ENCODE measurements around the gene C6orf47. TPM values are rescaled to one million over a fixed set of nuclear protein-coding genes. Genes with fewer than 3 reads are reported as not detected.

C6orf47 gene
- total and polyA plus RNA-seq, 2 donors (not counting 3 experiments of a cell fraction or from before 2014, with no cell fraction given): 5.8 to 12.8 TPM

DNA sequence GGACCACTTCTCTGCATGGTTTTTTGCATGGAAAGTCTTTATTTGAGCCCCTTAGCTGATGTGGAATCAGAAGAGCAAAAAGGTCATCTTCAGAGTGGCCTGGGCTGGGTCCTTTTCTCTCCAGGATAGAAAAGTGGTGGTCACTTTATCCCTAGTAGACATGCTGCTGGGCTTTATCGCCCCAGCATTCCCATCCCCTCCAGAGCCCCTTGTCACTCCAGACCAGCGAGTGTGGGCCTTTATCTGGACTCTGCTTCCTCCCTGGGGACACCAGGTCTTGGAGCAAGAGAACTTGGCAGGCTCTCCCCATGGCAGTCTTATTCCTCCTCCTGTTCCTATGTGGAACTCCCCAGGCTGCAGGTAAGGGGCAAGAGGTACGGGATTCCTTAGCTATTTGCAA is 46.0 kb upstream of the C6orf47 start, which contains the start of gene LY6G6F:
LY6G6F (plus strand) TSS at position 268 of the 400 bp plus-strand sequence; CDS start at position 309, 41 bp downstream.
- Histone ChIP-seq H3K9ac (replicated peaks; ENCODE audit: extremely low read depth, insufficient read depth, low read length) (no peak within 1 kb of the TSS), H3K27me3 (ENCODE audit: control insufficient read depth in 2 of 2, insufficient read depth in 2 of 2, low read length in 2 of 2) (no peaks in the 10 kb centered on the region), H3K4me3 (replicated peaks in 1 of 3; ENCODE audit: insufficient read depth in 1 of 3, low read depth in 1 of 3, low read length in 3 of 3) (no peak within 1 kb of the TSS), H3K4me1 (ENCODE audit: control insufficient read depth, extremely low read depth, insufficient read depth, low read length) (peaks cover 15% of the 10 kb centered on the region), H3K36me3 (ENCODE audit: control insufficient read depth in 2 of 2, extremely low read depth in 1 of 2, insufficient read depth in 2 of 2, low read length in 2 of 2) (no peaks in the 10 kb centered on the region), H3K9me1 (replicated peaks; ENCODE audit: control insufficient read depth, extremely low read depth, insufficient read depth, low read length) (no peaks in the 10 kb centered on the region), H2AFZ (ENCODE audit: low read depth, low read length) (no peak within 1 kb of the TSS), H4K20me1 (replicated peaks; ENCODE audit: control insufficient read depth, extremely low read depth, insufficient read depth, low read length) (no peaks in the 10 kb centered on the region), H3K79me2 (ENCODE audit: control insufficient read depth, insufficient read depth, low read length) (peaks cover 11% of the 10 kb centered on the region), H3K4me2 (ENCODE audit: insufficient read depth, low read length) (no peak within 1 kb of the TSS), H3K27ac (ENCODE audit: insufficient read depth, low read depth, low read length) (no peak within 1 kb of the TSS), H3K9me3 (replicated peaks; ENCODE audit: control insufficient read depth, insufficient read depth, low read length) (no peaks in the 10 kb centered on the region)
- TF ChIP-seq POLR2AphosphoS5 (IDR thresholded peaks at IDR 0.05; ENCODE audit: insufficient read depth, low read depth, low read length): no peak
- no peak for TF ChIP-seq POLR2A (IDR thresholded peaks at IDR 0.05; ENCODE audit: low read depth, low read length)
- no peak for TF ChIP-seq GATA2 (IDR thresholded peaks at IDR 0.05; ENCODE audit: insufficient read depth, insufficient read length, low read depth, low read length)
- no peak for TF ChIP-seq MYC (IDR thresholded peaks at IDR 0.05; ENCODE audit: low read depth, low read length)
- no peak for TF ChIP-seq EZH2 (IDR thresholded peaks at IDR 0.05; ENCODE audit: borderline replicate concordance, low read depth, low read length, severe bottlenecking)
- TF ChIP-seq FOS (IDR thresholded peaks at IDR 0.05; ENCODE audit: borderline replicate concordance, insufficient read depth, low read length): no peak
- TF ChIP-seq, protein P1, sequence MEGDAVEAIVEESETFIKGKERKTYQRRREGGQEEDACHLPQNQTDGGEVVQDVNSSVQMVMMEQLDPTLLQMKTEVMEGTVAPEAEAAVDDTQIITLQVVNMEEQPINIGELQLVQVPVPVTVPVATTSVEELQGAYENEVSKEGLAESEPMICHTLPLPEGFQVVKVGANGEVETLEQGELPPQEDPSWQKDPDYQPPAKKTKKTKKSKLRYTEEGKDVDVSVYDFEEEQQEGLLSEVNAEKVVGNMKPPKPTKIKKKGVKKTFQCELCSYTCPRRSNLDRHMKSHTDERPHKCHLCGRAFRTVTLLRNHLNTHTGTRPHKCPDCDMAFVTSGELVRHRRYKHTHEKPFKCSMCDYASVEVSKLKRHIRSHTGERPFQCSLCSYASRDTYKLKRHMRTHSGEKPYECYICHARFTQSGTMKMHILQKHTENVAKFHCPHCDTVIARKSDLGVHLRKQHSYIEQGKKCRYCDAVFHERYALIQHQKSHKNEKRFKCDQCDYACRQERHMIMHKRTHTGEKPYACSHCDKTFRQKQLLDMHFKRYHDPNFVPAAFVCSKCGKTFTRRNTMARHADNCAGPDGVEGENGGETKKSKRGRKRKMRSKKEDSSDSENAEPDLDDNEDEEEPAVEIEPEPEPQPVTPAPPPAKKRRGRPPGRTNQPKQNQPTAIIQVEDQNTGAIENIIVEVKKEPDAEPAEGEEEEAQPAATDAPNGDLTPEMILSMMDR (IDR thresholded peaks at IDR 0.05; ENCODE audit: extremely low read depth in 1 of 2, insufficient read depth in 1 of 2, low read depth in 1 of 2, low read length in 2 of 2): no peak
- no peak for TF ChIP-seq JUN (IDR thresholded peaks at IDR 0.05; ENCODE audit: borderline replicate concordance, insufficient read depth, insufficient read length, low read depth)
- TF ChIP-seq, protein P2, sequence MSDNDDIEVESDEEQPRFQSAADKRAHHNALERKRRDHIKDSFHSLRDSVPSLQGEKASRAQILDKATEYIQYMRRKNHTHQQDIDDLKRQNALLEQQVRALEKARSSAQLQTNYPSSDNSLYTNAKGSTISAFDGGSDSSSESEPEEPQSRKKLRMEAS (IDR thresholded peaks at IDR 0.05; ENCODE audit: insufficient read depth, insufficient read length): no peak
- FAIRE-seq (no peak), DNase-seq (ENCODE audit: low read depth, low spot score) (no peak)
- ChIA-PET CTCF (no interaction called here), POLR2A (interaction anchor here (0.6 kb wide), 1 partner anchor 24 kb away, joined by 9 read pairs; no protein-coding TSS in a partner anchor)
- intact Hi-C loops (cut with micrococcal nuclease): no loop called here
- dilution Hi-C loops (cut with MboI; ENCODE audit: extremely low pct_ligation_motif_present, low sequenced_read_pairs): no loop called here
- no TSS peak for BruUV-seq (replicated peaks)

Measured in endothelial cell of umbilical vein (primary cell).